HCT116 (cell line): ENCODE results near the gene GRM1. TPM values are rescaled to one million over a fixed set of nuclear protein-coding genes. Genes with fewer than 3 reads are reported as not detected.

Source experiments
- ATAC-seq: fragments of 200-7000 bp; cut with Tn5 transposase; 2 replicates; pipeline ENCODE4 v1.9.1; 2020; ENCODE audit warnings: mild to moderate bottlenecking, moderate library complexity
- BruUV-seq: library from RNA; stranded (reverse); fragments of 400-500 nt; replicated peaks from 2 replicates; lab custom pipeline; 2021; lab: Mats Ljungman, UMichigan
- CTCF ChIA-PET: fragments of 300-600 bp; sonication (Branson Sonifier 250); formaldehyde crosslinking; loops from one replicate; lab custom pipeline; 2021; ENCODE audit warnings: antibody characterized with exemption; lab: Charles Lee
- POLR2A ChIA-PET: fragments of 300-600, 350-600 bp; sonication (Branson Sonifier 250); formaldehyde crosslinking; loops from one replicate; lab custom pipeline; 2021; ENCODE audit warnings: antibody characterized with exemption; lab: Charles Lee
- RAD21 ChIA-PET, 2 experiments: fragments of 300-600 bp; sonication (Branson Sonifier 250); formaldehyde crosslinking; loops; one replicate each; lab custom pipeline; 2023; ENCODE audit warnings: low total read pairs in 2 of 2; ENCODE audit not compliant: uncharacterized antibody in 2 of 2, unreplicated experiment in 2 of 2, low non-redundant PET in 1 of 2; lab: Charles Lee
- DNase-seq: peaks from one replicate; pipeline ENCODE4 v3.0.0-alpha.2; 2010; ENCODE audit warnings: low read depth, low spot score
- H2AFZ ChIP-seq: fragments of 200-600 bp; shearing (Covaris generic), sonication (generic); 2 replicates; pipeline ENCODE4 v1.6.1; 2017; ENCODE audit warnings: low read depth, mixed run types, mixed read lengths, antibody characterized with exemption, low read length; ENCODE audit not compliant: poor library complexity, severe bottlenecking
- H3K27ac ChIP-seq: 2 replicates; pipeline ENCODE4 v1.5.1; 2012; ENCODE audit warnings: low read depth, low read length
- H3K27me3 ChIP-seq: fragments of 200-600 bp; sonication (generic); 2 replicates; pipeline ENCODE4 v1.6.1; 2016; ENCODE audit warnings: mixed run types, low read length, mixed read lengths; ENCODE audit not compliant: insufficient read depth
- H3K36me3 ChIP-seq, 2 experiments: fragments of 200-500 bp in 1 of 2; fragments of 200-600 bp in 1 of 2; sonication (Bioruptor generic) in 1 of 2; sonication (generic) in 1 of 2; 2 replicates each; pipeline versions ENCODE4 v1.5.1 to v1.6.1; 2014 to 2016; ENCODE audit warnings: low read length in 2 of 2, inconsistent platforms in 1 of 2, mixed read lengths in 1 of 2, mixed run types in 1 of 2; ENCODE audit not compliant: insufficient read depth in 2 of 2, control insufficient read depth in 1 of 2
- H3K4me1 ChIP-seq, 2 experiments: fragments of 200-600 bp in 1 of 2; sonication (generic) in 1 of 2; 2 replicates each; pipeline versions ENCODE4 v1.5.1 to v1.6.1; 2012 to 2017; ENCODE audit warnings: low read length in 2 of 2, inconsistent platforms in 1 of 2, mild to moderate bottlenecking in 1 of 2, mixed read lengths in 1 of 2, mixed run types in 1 of 2, moderate library complexity in 1 of 2; ENCODE audit not compliant: insufficient read depth in 2 of 2, control insufficient read depth in 1 of 2
- H3K4me2 ChIP-seq: fragments of 200-600 bp; sonication (generic); 2 replicates; pipeline ENCODE4 v1.6.1; 2017; ENCODE audit warnings: mixed run types, low read length, mixed read lengths
- H3K4me3 ChIP-seq, 2 experiments: fragments of 200-600 bp in 1 of 2; sonication (generic) in 1 of 2; replicated peaks in 1 of 2; 2 replicates each; pipeline ENCODE4 v1.5.1; 2011 to 2016; ENCODE audit warnings: low read length in 2 of 2, control low read depth in 1 of 2, low read depth in 1 of 2, mild to moderate bottlenecking in 1 of 2, mixed read lengths in 1 of 2, mixed run types in 1 of 2
- H3K79me2 ChIP-seq: fragments of 200-600 bp; sonication (generic); 2 replicates; pipeline ENCODE4 v1.6.1; 2017; ENCODE audit warnings: mild to moderate bottlenecking, mixed run types, low read length, moderate library complexity, mixed read lengths; ENCODE audit not compliant: insufficient read depth
- H3K9ac ChIP-seq: fragments of 200-600 bp; sonication (generic); 2 replicates; pipeline ENCODE4 v1.6.1; 2016; ENCODE audit warnings: low read length, mixed read lengths
- H3K9me2 ChIP-seq: fragments of 200-600 bp; sonication (generic), shearing (Covaris generic); 2 replicates; pipeline ENCODE4 v1.6.1; 2017; ENCODE audit warnings: mixed run types, mild to moderate bottlenecking, moderate library complexity; ENCODE audit not compliant: insufficient read depth
- H3K9me3 ChIP-seq, 2 experiments: fragments of 200-500 bp in 1 of 2; fragments of 200-600 bp in 1 of 2; sonication (Bioruptor generic) in 1 of 2; sonication (generic) in 1 of 2; 2 replicates each; pipeline ENCODE4 v1.6.1; 2014 to 2017; ENCODE audit warnings: low read length in 2 of 2, mixed read lengths in 2 of 2, inconsistent platforms in 1 of 2, low read depth in 1 of 2, mild to moderate bottlenecking in 1 of 2, mixed run types in 1 of 2, moderate library complexity in 1 of 2; ENCODE audit not compliant: control insufficient read depth in 1 of 2, insufficient read depth in 1 of 2
- H4K20me1 ChIP-seq: fragments of 200-600 bp; sonication (generic), shearing (Covaris generic); 2 replicates; pipeline ENCODE4 v1.6.1; 2017; ENCODE audit warnings: mixed run types, mild to moderate bottlenecking, moderate library complexity; ENCODE audit not compliant: insufficient read depth
- CEBPB ChIP-seq: IDR thresholded peaks from 2 replicates; pipeline ENCODE4 v1.6.1; 2012; ENCODE audit warnings: low read depth
- EGR1 ChIP-seq: IDR thresholded peaks from 2 replicates; pipeline ENCODE4 v1.6.1; 2012; ENCODE audit warnings: low read depth
- EZH2 ChIP-seq: fragments of 200-600 bp; sonication (generic); IDR thresholded peaks from 2 replicates; pipeline ENCODE4 v1.6.1; 2017; ENCODE audit warnings: antibody characterized with exemption, mixed run types
- EZH2phosphoT487 ChIP-seq: fragments of 200-600 bp; IDR thresholded peaks from 2 replicates; pipeline ENCODE4 v1.6.1; 2018; ENCODE audit warnings: antibody characterized with exemption, borderline replicate concordance
- FOSL1 ChIP-seq: IDR thresholded peaks from 2 replicates; pipeline ENCODE4 v1.6.1; 2012; ENCODE audit warnings: low read depth
- JUND ChIP-seq: IDR thresholded peaks from 2 replicates; pipeline ENCODE4 v1.6.1; 2012
- POLR2AphosphoS5 ChIP-seq: IDR thresholded peaks from 2 replicates; pipeline ENCODE4 v1.6.1; 2011; ENCODE audit warnings: mild to moderate bottlenecking, low read depth, low read length, moderate library complexity
- SIN3A ChIP-seq: IDR thresholded peaks from 2 replicates; pipeline ENCODE4 v1.6.1; 2012; ENCODE audit warnings: low read depth
- SP1 ChIP-seq: IDR thresholded peaks from 2 replicates; pipeline ENCODE4 v1.6.1; 2012; ENCODE audit warnings: low read depth
- TCF7L2 ChIP-seq: IDR thresholded peaks from 2 replicates; pipeline ENCODE4 v1.7.0; 2011; ENCODE audit warnings: borderline replicate concordance, inconsistent platforms; ENCODE audit not compliant: insufficient read depth, insufficient read length; ENCODE audit errors: extremely low read depth
- YY1 ChIP-seq: IDR thresholded peaks from 2 replicates; pipeline ENCODE4 v1.6.1; 2011; ENCODE audit warnings: low read length, low read depth, moderate library complexity, mild to moderate bottlenecking; ENCODE audit not compliant: insufficient replicate concordance; ENCODE audit errors: extremely low read depth
- ZFX ChIP-seq: fragments of 450-650 bp; IDR thresholded peaks from 2 replicates; pipeline ENCODE4 v1.6.1; 2017
- ZNF274 ChIP-seq: fragments of 200-500 bp; sonication (Bioruptor generic); IDR thresholded peaks from 2 replicates; pipeline ENCODE4 v1.6.1; 2014; ENCODE audit warnings: mild to moderate bottlenecking, low read depth, low read length, inconsistent platforms
- intact Hi-C: fragments of 100-400 bp; cut with micrococcal nuclease; formaldehyde crosslinking; loops from 2 replicates; pipeline ENCODE4 v1.10.0; 2022
- total RNA-seq: library from RNA; stranded (reverse); gene quantifications from one replicate; pipeline ENCODE4 v1.2.1, GENCODE V29; 2021; ENCODE audit not compliant: unreplicated experiment
- TF ChIP-seq, protein P1 (sequence below): IDR thresholded peaks from 2 replicates; pipeline ENCODE4 v1.6.1; 2012
- TF ChIP-seq, protein P2 (sequence below): IDR thresholded peaks from 2 replicates; pipeline ENCODE4 v1.6.1; 2011; ENCODE audit warnings: mild to moderate bottlenecking, low read length, moderate library complexity; ENCODE audit not compliant: insufficient replicate concordance; ENCODE audit errors: extremely low read depth

The GRM1 gene
- total RNA-seq, 1 experiment from 2014 or later = not detected

DNA sequence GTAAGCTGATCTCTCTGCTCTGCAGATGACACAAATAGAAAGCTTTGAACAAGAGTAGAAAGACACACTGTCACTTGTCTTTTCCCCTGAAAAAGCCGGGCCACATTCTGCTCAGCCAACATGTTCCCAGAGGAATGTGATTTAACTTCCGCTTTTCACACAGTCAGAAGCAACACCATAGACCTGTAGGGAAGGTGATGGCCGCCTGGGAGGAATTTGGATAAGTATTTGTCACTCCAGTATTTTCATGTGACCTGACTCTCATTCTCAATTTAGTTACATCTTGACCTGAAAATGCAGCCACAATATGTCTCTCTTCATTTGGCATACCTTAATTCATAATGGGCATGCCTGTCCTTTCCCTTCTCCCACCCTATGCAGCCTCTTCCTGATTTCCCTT is 2.0 kb upstream of the GRM1 start:
- Histone ChIP-seq H3K27ac (no peak overlapping the region), H4K20me1 (no peaks in the 10 kb centered on the region), H3K4me3 (no peak overlapping the region), H3K9me3 (no peaks in the 10 kb centered on the region), H3K9me2 (no peaks in the 10 kb centered on the region), H3K36me3 (no peaks in the 10 kb centered on the region), H2AFZ (no peak overlapping the region), H3K4me1 (no peaks in the 10 kb centered on the region), H3K79me2 (no peaks in the 10 kb centered on the region), H3K4me2 (no peak overlapping the region), H3K9ac (no peak overlapping the region), H3K27me3 (peaks cover 44% of the 10 kb centered on the region)
- ChIA-PET POLR2A (no interaction called here), RAD21 (no interaction called here), CTCF (no interaction called here)
- DNase-seq = no peak
- TF ChIP-seq SP1 = no peak
- TF ChIP-seq CEBPB = no peak
- TF ChIP-seq ZFX = no peak
- TF ChIP-seq EZH2 = no peak
- TF ChIP-seq TCF7L2 = no peak
- TF ChIP-seq ZNF274 = no peak
- TF ChIP-seq POLR2AphosphoS5 = no peak
- TF ChIP-seq, protein P1, sequence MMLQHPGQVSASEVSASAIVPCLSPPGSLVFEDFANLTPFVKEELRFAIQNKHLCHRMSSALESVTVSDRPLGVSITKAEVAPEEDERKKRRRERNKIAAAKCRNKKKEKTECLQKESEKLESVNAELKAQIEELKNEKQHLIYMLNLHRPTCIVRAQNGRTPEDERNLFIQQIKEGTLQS = no peak
- TF ChIP-seq, protein P2, sequence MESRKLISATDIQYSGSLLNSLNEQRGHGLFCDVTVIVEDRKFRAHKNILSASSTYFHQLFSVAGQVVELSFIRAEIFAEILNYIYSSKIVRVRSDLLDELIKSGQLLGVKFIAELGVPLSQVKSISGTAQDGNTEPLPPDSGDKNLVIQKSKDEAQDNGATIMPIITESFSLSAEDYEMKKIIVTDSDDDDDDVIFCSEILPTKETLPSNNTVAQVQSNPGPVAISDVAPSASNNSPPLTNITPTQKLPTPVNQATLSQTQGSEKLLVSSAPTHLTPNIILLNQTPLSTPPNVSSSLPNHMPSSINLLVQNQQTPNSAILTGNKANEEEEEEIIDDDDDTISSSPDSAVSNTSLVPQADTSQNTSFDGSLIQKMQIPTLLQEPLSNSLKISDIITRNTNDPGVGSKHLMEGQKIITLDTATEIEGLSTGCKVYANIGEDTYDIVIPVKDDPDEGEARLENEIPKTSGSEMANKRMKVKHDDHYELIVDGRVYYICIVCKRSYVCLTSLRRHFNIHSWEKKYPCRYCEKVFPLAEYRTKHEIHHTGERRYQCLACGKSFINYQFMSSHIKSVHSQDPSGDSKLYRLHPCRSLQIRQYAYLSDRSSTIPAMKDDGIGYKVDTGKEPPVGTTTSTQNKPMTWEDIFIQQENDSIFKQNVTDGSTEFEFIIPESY = no peak
- no peak for TF ChIP-seq SIN3A
- no peak for TF ChIP-seq YY1
- TF ChIP-seq EGR1 = no peak
- no peak for TF ChIP-seq EZH2phosphoT487
- no peak for TF ChIP-seq JUND
- TF ChIP-seq FOSL1 = no peak
- intact Hi-C loops = no loop called here
- ATAC-seq = no peak
- no TSS peak for BruUV-seq
